Measurements from ENCODE around the gene DNAH12. TPM values are rescaled to one million over a fixed set of nuclear protein-coding genes. Genes with fewer than 3 reads are reported as not detected.

Gene DNAH12
- total RNA-seq, 8 experiments from 2014 or later = 0.21 to 6.6 (median 0.75) TPM

DNA sequence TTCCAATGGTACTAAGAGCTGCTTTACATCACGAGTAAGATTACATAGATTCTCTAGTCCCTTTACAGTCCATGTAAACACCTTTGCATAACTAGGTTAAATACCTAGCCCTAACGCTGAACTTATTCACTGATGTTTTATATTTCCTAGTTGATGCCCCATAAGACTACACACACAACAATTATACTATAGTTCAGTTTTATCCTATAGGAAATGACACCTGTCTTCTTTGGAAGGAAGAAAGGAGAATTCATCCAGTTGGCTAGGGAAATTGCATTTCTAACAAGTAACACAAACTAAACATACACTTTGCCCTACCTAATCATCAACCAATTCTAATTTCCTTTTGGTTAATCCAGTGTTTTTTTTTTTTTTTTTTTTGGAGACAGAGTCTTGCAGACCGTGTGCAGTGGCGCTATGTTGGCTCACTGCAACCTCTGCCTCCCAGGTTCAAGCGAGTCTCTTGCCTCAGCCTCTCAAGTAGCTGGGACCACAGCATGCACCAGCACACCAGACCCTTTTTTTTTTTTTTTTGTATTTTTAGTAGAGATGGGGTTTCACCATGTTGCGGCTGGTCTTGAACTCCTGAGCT is 25.8 kb upstream of the DNAH12 start:
- WGBS, 10 experiments = 80 to 100% (median 93%) methylated on average over 1 to 4 of the region's 6 CpGs
- Histone ChIP-seq H3K4me1 (replicated peaks in 1 of 2) (no peaks in the 10 kb centered on the region), H3K4me3 (no peak overlapping the region), H3K27ac (no peak overlapping the region)
- in situ Hi-C loops (cut with MboI; ENCODE audit: low pct_unique_long_range_greater_than_20kb in 2 of 9, low sequenced_read_pairs in 9 of 9, unreplicated experiment in 9 of 9) = loop anchor here in 2 of 9 experiments (25.0 kb wide), 2 partner anchors 183 to 333 kb away; partner anchors contain the start of gene APPL1 (in 1 of the 2)
- peak in 4 of 8 experiments; percentile 27 to 36 (median 36) for ATAC-seq (replicated peaks in 6 of 8)

DNA sequence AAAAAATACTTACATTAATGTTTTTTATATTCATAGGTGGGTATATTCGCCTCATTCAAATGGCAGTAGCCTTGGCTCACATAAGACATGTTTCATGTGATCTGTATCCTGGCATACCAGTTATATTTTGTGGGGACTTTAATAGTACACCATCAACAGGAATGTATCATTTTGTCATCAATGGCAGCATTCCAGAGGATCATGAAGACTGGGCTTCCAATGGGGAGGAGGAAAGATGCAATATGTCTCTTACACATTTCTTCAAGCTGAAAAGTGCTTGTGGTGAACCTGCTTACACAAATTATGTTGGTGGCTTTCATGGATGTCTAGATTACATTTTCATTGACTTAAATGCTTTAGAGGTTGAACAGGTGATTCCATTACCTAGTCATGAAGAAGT is 15.4 kb upstream of the DNAH12 start:
- WGBS, 10 experiments = 38 to 100% (median 100%) methylated on average over 1 of the region's 1 CpG; no CpG with 5 or more reads in 1 of the 10 experiments
- no peak overlapping the region for H3K27ac ChIP-seq
- in situ Hi-C loops (cut with MboI; ENCODE audit: low pct_unique_long_range_greater_than_20kb in 2 of 9, low sequenced_read_pairs in 9 of 9, unreplicated experiment in 9 of 9) = loop anchor here in 2 of 9 experiments (25.0 kb wide), 2 partner anchors 172 to 322 kb away; partner anchors contain the start of gene APPL1 (in 1 of the 2)
- no peak for ATAC-seq (replicated peaks in 6 of 8)
- peaks cover 15 to 17% of the 10 kb centered on the region in 2 donors for H3K4me1 ChIP-seq (replicated peaks in 1 of 2)
- H3K4me3 ChIP-seq = no peak overlapping the region

DNA sequence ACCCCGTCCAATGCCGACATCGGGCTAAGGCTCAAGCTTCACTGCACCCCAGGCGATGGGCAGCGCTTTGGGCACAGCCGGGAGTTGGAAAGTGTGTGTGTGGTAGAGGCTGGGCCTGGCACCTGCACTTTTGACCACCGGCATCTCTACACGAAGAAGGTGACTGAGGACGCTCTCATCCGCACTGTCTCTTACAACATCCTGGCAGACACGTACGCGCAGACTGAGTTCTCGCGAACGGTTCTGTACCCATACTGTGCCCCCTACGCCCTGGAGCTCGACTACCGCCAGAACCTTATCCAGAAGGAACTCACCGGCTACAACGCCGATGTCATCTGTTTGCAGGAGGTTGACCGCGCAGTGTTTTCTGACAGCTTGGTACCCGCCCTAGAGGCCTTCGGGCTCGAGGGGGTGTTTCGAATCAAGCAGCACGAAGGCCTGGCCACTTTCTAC is 13.0 kb upstream of the DNAH12 start:
- ATAC-seq (replicated peaks in 6 of 8) = peak; percentile 0 to 32 (median 8)
- Histone ChIP-seq H3K4me3 (peak overlapping the region; percentile 62 to 96 (median 90)), H3K27ac (peak overlapping the region; percentile 98 to 99), H3K4me1 (replicated peaks in 1 of 2) (peaks cover 15 to 17% of the 10 kb centered on the region in 2 donors)
- in situ Hi-C loops (cut with MboI; ENCODE audit: low pct_unique_long_range_greater_than_20kb in 2 of 9, low sequenced_read_pairs in 9 of 9, unreplicated experiment in 9 of 9) = loop anchor here in 2 of 9 experiments (25.0 kb wide), 2 partner anchors 170 to 320 kb away; partner anchors contain the start of gene APPL1 (in 1 of the 2)
- WGBS, 10 experiments = 0 to 16% (median 6%) methylated on average over 1 to 18 of the region's 29 CpGs; no CpG with 5 or more reads in 2 of the 10 experiments

DNA sequence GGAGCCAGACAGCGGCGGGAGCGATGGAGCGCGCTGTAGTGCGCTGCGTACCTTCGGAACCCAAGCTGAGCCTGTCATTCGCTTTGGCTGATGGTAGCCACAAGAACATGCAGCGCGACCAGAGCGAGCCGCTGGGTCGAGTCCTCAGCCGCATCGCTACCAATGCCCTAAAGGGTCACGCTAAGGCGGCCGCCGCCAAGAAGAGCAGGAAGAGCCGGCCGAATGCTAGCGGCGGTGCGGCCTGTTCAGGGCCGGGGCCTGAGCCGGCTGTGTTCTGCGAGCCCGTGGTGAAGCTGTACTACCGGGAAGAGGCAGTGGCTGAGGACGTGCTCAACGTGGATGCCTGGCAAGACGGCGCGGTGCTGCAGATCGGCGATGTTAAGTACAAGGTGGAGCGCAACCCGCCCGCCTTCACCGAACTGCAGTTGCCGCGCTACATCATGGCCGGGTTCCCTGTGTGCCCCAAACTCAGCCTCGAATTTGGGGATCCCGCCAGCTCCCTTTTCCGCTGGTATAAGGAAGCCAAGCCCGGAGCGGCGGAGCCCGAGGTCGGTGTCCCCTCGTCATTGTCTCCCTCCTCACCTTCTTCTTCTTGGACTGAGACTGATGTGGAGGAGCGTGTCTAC is 12.4 kb upstream of the DNAH12 start:
- ATAC-seq (replicated peaks in 6 of 8) = peak; percentile 27 to 49 (median 42)
- peak overlapping the region; percentile 98 to 99 for H3K27ac ChIP-seq

DNA sequence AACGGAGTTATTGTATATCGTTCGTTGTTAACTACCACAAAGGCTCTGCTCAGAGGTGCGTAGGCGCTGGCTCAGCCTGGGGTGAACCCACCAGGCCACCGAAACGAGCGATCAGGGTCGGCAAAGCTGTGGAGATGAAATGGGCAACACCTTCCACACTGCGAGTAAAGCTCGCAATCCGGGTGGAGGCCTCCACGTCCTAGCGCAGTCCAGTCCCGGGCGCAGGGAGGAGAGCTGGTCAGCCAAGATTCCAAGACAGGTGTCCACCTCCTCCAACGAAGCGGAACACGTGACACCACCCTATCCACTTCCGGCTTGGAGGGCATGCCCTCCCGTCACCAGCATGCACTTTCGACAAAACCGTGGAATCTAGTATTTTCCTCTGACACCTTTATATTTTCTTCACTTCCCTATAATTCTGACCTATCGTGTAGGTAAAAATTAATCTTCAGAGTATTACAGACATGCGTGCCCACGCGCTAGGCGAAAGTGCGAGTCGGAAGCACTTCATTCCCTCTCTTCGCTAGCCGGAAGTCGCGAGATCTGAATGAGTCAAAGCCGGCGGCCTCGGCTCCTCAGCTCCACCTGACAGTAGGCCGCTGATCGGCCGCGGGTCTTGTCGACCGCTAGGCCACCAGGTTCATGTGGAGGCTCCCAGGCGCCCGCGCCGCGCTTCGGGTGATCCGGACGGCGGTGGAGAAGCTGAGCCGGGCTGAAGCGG is 11.8 kb upstream of the DNAH12 start, which contains the start of gene PDE12:
Gene PDE12 (plus strand): TSS at position 537 of the 721 bp plus-strand sequence. CDS start 106 bp downstream, at position 643.
- in situ Hi-C loops (cut with MboI; ENCODE audit: low pct_unique_long_range_greater_than_20kb in 2 of 9, low sequenced_read_pairs in 9 of 9, unreplicated experiment in 9 of 9) = loop anchor here in 2 of 9 experiments (25.0 kb wide), 2 partner anchors 169 to 319 kb away; partner anchors contain the start of gene APPL1 (in 1 of the 2)
- ATAC-seq (replicated peaks in 6 of 8) = peak; percentile 83 to 94 (median 89)
- 0 to 56% (median 0%) methylated on average over 3 to 31 of the region's 54 CpGs; no CpG with 5 or more reads in 3 of the 10 experiments for WGBS, 10 experiments
- Histone ChIP-seq H3K4me3 (peak within 1 kb of the TSS; percentile 62 to 96 (median 90)), H3K4me1 (replicated peaks in 1 of 2) (peaks cover 15 to 17% of the 10 kb centered on the region in 2 donors), H3K27ac (peak within 1 kb of the TSS; percentile 98 to 99)

More for the DNA sequence above, 12.4 kb upstream of the DNAH12 start:
- Histone ChIP-seq H3K4me3 (peak overlapping the region; percentile 62 to 96 (median 90)), H3K4me1 (replicated peaks in 1 of 2) (peaks cover 15 to 17% of the 10 kb centered on the region in 2 donors)
- in situ Hi-C loops (cut with MboI; ENCODE audit: low pct_unique_long_range_greater_than_20kb in 2 of 9, low sequenced_read_pairs in 9 of 9, unreplicated experiment in 9 of 9) = loop anchor here in 2 of 9 experiments (25.0 kb wide), 2 partner anchors 169 to 319 kb away; partner anchors contain the start of gene APPL1 (in 1 of the 2)
- WGBS, 10 experiments = 0 to 40% (median 3%) methylated on average over 1 to 12 of the region's 54 CpGs; no CpG with 5 or more reads in 4 of the 10 experiments

DNA sequence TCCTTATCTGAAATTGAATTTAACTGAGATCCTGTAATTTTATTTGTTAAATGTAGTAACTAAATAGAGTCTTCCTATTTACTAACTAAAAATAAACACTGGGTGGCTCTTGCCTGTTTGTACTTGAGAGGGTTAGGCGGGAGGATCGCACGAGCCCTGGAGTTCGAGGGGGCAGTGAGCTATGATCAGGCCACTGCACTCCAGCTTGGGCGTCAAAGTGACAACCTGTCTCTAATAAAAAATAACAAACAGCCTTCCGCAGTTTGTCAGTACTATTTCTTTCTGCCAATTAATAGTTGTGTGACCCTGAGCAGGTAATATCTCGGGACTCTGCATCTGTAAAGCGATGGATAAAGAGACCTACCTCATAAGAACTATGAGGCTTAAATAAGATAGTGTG is 11.2 kb upstream of the DNAH12 start:
- in situ Hi-C loops (cut with MboI; ENCODE audit: low pct_unique_long_range_greater_than_20kb in 2 of 9, low sequenced_read_pairs in 9 of 9, unreplicated experiment in 9 of 9) = loop anchor here in 2 of 9 experiments (25.0 kb wide), 2 partner anchors 168 to 318 kb away; partner anchors contain the start of gene APPL1 (in 1 of the 2)
- ATAC-seq (replicated peaks in 6 of 8) = no peak
- H3K27ac ChIP-seq = peak overlapping the region; percentile 98 to 99
- 11 to 100% (median 74%) methylated on average over 1 to 7 of the region's 8 CpGs for WGBS, 10 experiments
- H3K4me3 ChIP-seq = peak overlapping the region; percentile 62 to 96 (median 90)
- peaks cover 15 to 17% of the 10 kb centered on the region in 2 donors for H3K4me1 ChIP-seq (replicated peaks in 1 of 2)

DNA sequence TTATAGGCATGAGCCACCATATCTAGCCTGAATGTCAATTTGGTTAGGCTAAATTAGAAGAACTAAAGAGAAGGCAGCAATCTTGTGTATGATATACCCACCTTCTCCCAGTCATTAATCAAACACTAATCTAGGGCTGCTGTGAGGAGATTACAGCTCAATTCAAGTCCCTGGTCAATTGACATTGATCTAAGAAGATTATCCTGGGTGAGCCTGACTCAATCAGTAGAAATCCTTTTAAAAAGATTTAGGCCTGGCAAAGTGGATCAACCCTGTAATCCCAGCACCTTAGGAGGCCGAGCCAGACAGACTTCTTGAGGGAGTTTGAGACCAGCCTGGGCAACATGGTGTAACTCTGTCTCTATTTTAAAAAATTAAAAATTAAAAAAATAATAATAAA is 2.5 kb upstream of the DNAH12 start:
- Histone ChIP-seq H3K4me3 (no peak overlapping the region), H3K27ac (no peak overlapping the region), H3K4me1 (replicated peaks in 1 of 2) (peaks cover 11 to 22% of the 10 kb centered on the region in 2 donors)
- in situ Hi-C loops (cut with MboI; ENCODE audit: low pct_unique_long_range_greater_than_20kb in 2 of 9, low sequenced_read_pairs in 9 of 9, unreplicated experiment in 9 of 9) = no loop called here
- ATAC-seq (replicated peaks in 6 of 8) = no peak
- 0 to 100% (median 40%) methylated on average over 1 of the region's 1 CpG; no CpG with 5 or more reads in 5 of the 10 experiments for WGBS, 10 experiments

DNA sequence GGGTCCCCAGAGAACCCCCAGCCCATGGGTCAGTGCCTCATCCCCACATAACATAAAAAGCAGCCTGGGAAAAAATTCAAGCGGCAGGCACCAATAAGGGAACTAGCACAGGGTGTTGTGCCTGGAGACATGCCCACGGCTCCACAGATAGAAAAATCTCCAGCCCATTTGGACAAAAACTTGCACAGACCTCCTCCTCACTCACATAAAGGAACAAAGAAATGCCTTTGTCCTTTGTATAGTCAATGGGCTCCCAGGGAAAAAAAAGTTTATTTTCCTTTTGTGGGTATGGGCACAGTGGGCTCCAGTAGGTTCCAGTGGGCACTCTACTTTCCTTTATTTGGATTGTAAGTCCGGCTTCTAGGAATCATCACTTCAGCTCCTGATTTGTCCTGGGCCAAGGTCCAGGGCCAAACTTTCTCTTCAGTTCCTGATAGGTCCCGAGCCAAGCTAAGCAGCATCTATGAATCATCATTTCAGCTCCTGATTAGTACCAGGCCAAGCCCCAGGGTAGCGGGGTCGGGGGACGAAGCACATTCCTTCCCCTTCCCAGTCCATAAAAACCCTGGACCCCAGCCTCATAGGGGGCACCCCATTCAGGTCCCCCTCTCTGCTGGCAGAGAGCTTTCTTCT is 1.6 kb upstream of the DNAH12 start:
- ATAC-seq (replicated peaks in 6 of 8) = peak in 2 of 8 experiments; percentile 3 to 6
- WGBS, 10 experiments = 40 to 100% (median 88%) methylated on average over 1 to 6 of the region's 7 CpGs; no CpG with 5 or more reads in 1 of the 10 experiments
- no peak overlapping the region for H3K27ac ChIP-seq
- H3K4me1 ChIP-seq (replicated peaks in 1 of 2) = peaks cover 11 to 22% of the 10 kb centered on the region in 2 donors
- in situ Hi-C loops (cut with MboI; ENCODE audit: low pct_unique_long_range_greater_than_20kb in 2 of 9, low sequenced_read_pairs in 9 of 9, unreplicated experiment in 9 of 9) = no loop called here
- no peak overlapping the region for H3K4me3 ChIP-seq

DNA sequence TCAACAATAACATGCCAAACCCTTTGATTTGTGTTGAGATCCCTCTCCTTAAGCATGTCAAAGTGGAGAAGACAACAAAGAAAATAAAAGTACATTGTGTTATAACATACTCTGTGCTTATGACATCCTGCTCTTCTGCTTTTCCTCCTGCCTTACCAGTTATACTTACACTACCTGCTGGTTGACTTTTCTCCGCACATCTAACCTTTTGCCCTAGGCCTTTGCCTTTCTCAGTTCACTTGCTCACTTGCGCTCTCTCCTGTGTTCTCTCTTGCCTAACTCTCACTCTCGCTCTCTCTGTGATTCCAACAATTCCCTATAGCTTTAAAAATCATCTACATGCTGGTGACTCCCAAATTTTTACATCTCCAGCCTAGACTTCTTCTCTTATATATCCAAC is 5.7 kb downstream of the DNAH12 start:
- Histone ChIP-seq H3K4me1 (replicated peaks in 1 of 2) (peaks cover 0 to 2% of the 10 kb centered on the region in 2 donors), H3K27ac (no peak overlapping the region), H3K4me3 (no peak overlapping the region)
- ATAC-seq (replicated peaks in 6 of 8) = no peak
- in situ Hi-C loops (cut with MboI; ENCODE audit: low pct_unique_long_range_greater_than_20kb in 2 of 9, low sequenced_read_pairs in 9 of 9, unreplicated experiment in 9 of 9) = no loop called here
- 53 to 100% (median 97%) methylated on average over 1 to 3 of the region's 3 CpGs; no CpG with 5 or more reads in 1 of the 10 experiments for WGBS, 10 experiments

DNA sequence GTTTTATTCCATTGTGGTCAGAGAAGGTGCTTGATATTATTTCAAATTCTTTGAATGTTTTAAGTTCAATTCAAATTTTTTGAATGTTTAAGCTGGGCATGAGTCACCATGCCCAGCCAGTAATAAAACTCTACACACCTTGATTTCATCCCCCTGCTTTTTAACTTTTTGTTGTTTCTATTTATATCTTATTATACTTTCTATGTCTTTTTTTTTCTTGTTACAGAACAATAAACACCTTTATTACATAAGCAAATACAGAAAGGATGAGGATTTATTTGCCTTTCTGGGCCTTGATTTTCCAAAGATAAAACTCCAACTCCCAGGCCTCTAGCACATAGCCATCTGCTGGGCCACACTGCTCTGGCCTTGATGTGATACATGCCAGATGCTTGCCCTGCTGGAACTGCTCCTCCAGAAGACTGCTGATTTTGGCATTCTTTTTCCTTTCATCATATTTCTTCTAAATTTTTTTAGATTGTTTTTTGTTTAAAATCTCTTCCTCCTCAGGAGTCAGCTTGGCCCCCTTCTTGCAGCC is 14.0 kb downstream of the DNAH12 start:
- in situ Hi-C loops (cut with MboI; ENCODE audit: low pct_unique_long_range_greater_than_20kb in 2 of 9, low sequenced_read_pairs in 9 of 9, unreplicated experiment in 9 of 9) = no loop called here
- Histone ChIP-seq H3K4me1 (replicated peaks in 1 of 2) (no peaks in the 10 kb centered on the region), H3K27ac (no peak overlapping the region), H3K4me3 (no peak overlapping the region)
- ATAC-seq (replicated peaks in 6 of 8) = no peak

DNA sequence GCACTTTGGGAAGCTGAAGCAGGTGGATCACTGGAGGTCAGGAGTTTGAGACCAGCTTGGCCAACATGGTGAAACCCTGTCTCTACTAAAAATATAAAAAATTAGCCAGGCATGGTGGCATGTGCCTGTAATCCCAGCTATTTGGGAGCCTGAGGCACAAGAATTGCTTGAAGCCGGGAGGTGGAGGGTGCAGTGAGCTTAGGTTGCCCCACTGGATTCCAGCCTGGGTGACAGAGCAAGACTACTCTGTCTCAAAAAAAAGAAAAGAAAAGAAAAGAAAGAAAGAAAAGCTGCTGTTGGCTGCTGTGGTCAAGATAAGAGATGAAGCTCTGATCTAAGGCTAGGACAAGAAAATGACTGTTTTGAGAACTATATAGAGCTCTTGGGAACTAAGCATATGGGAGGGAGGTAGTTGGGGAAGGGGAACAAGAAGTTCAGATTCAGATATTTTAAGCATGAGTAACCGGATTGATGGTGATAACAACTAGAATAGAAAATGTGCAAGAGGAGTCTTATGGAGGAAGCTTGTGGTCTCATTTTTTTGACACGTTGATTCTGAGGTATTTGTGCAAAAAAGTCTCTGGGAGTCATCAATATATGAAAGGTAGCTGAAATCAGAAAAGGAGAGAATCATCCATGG is 25.7 kb downstream of the DNAH12 start:
- WGBS, 10 experiments = 7 to 83% (median 68%) methylated on average over 1 to 3 of the region's 3 CpGs; no CpG with 5 or more reads in 1 of the 10 experiments
- in situ Hi-C loops (cut with MboI; ENCODE audit: low pct_unique_long_range_greater_than_20kb in 2 of 9, low sequenced_read_pairs in 9 of 9, unreplicated experiment in 9 of 9) = no loop called here
- H3K27ac ChIP-seq = no peak overlapping the region
- no peak overlapping the region for H3K4me3 ChIP-seq
- H3K4me1 ChIP-seq (replicated peaks in 1 of 2) = no peaks in the 10 kb centered on the region
- ATAC-seq (replicated peaks in 6 of 8) = no peak

Data from motor neuron (in vitro differentiated cells).